Lower leg skin (tissue), 4 donors: ENCODE results near the gene ADCK1. TPM values are rescaled to one million over a fixed set of nuclear protein-coding genes. Genes with fewer than 3 reads are reported as not detected.

ENCODE experiments used
- DNase-seq, 2 donors: peaks; one replicate each; pipeline ENCODE4 v3.0.0-alpha.2; 2019; ENCODE audit warnings: low spot score in 2 of 2
- H3K4me3 ChIP-seq: fragments of 200-600 bp; sonication (generic); 2 replicates; pipeline ENCODE4 v1.5.1; 2017; ENCODE audit warnings: mild to moderate bottlenecking, low read depth; ENCODE audit not compliant: poor library complexity, severe bottlenecking
- CTCF ChIP-seq, 3 donors: fragments of 450-650 bp; IDR thresholded peaks; one replicate each; pipeline ENCODE4 v1.5.1; 2016; ENCODE audit warnings: antibody characterized with exemption in 3 of 3, mild to moderate bottlenecking in 3 of 3, moderate library complexity in 2 of 3
- POLR2A ChIP-seq, 2 donors: fragments of 450-650 bp; IDR thresholded peaks; one replicate each; pipeline ENCODE4 v1.6.1; 2016 to 2017; ENCODE audit warnings: antibody characterized with exemption in 2 of 2, mild to moderate bottlenecking in 1 of 2, moderate library complexity in 1 of 2
- WGBS, 2 donors: methylation state at CpG; one replicate each; pipeline ENCODE4 v1.1.5; 2018; 5-methylcytosine and 5-hydroxymethylcytosine counted together
- intact Hi-C: fragments of 100-400 bp; cut with DNase I; formaldehyde crosslinking; loops from one replicate; pipeline ENCODE4 v1.15.0; 2023; ENCODE audit warnings: low total_unique reads
- total RNA-seq, 4 donors: library from RNA; depleted of rRNA; stranded (reverse); fragments of >200 nt; gene quantifications; one replicate each; pipeline ENCODE4 v1.1.0, GENCODE V29; 2016

Gene ADCK1
- total RNA-seq, 4 donors from 2014 or later: 5.7 to 8.5 (median 6.4) TPM

GRCh38 chr14:77868552-77869285 is 68.8 kb downstream of the ADCK1 start:
- no peak overlapping the region for H3K4me3 ChIP-seq
- DNase-seq: no peak
- WGBS, 2 donors: 84% methylated on average over 13 of the region's 13 CpGs
- intact Hi-C loops: loop anchor here (10.0 kb wide), 1 partner anchor 696 kb away; no protein-coding TSS in a partner anchor
- TF ChIP-seq CTCF (IDR thresholded peaks at IDR 0.05) (no peak), POLR2A (IDR thresholded peaks at IDR 0.05) (no peak)

GRCh38 chr14:77869340-77869739 is 69.4 kb downstream of the ADCK1 start:
- DNase-seq: no peak
- H3K4me3 ChIP-seq: no peak overlapping the region
- TF ChIP-seq POLR2A (IDR thresholded peaks at IDR 0.05) (no peak), CTCF (IDR thresholded peaks at IDR 0.05) (no peak)
- intact Hi-C loops: loop anchor here (10.0 kb wide), 1 partner anchor 695 kb away; no protein-coding TSS in a partner anchor

- 84 to 92% methylated on average over 3 to 4 of the region's 4 CpGs for whole genome bisulfite sequencing, 2 donors
Measured at GRCh38 chr14:77870646-77871045, 70.7 kb downstream of the ADCK1 start.

GRCh38 chr14:77872152-77872551 is 72.2 kb downstream of the ADCK1 start:
- TF ChIP-seq POLR2A (IDR thresholded peaks at IDR 0.05): no peak
- no peak for TF ChIP-seq CTCF (IDR thresholded peaks at IDR 0.05)
- no peak for DNase-seq
- intact Hi-C loops: no loop called here
- WGBS, 2 donors: 85 to 92% methylated on average over 8 of the region's 8 CpGs
- no peak overlapping the region for H3K4me3 ChIP-seq

More at GRCh38 chr14:77870646-77871045, 70.7 kb downstream of the ADCK1 start:
- no peak for TF ChIP-seq POLR2A (IDR thresholded peaks at IDR 0.05)
- TF ChIP-seq CTCF (IDR thresholded peaks at IDR 0.05): no peak
- intact Hi-C loops: no loop called here
- no peak overlapping the region for H3K4me3 ChIP-seq
- no peak for DNase-seq

GRCh38 chr14:77872983-77873382 is 73.1 kb downstream of the ADCK1 start:
- no peak for DNase-seq
- H3K4me3 ChIP-seq: no peak overlapping the region
- intact Hi-C loops: no loop called here
- no peak for TF ChIP-seq POLR2A (IDR thresholded peaks at IDR 0.05)
- no peak for TF ChIP-seq CTCF (IDR thresholded peaks at IDR 0.05)
- WGBS, 2 donors: 87 to 93% methylated on average over 4 of the region's 4 CpGs

- intact Hi-C loops: no loop called here
- DNase-seq: no peak
- H3K4me3 ChIP-seq: no peak overlapping the region
- 42 to 55% methylated on average over 4 of the region's 4 CpGs for WGBS, 2 donors
- no peak for TF ChIP-seq CTCF (IDR thresholded peaks at IDR 0.05)
- no peak for TF ChIP-seq POLR2A (IDR thresholded peaks at IDR 0.05)
Measured at GRCh38 chr14:77878783-77879182, 78.9 kb downstream of the ADCK1 start.
